K562 (cell line): ENCODE results near the gene CEACAM21.

Experiments used
- CBFB ChIP-seq: sonication (generic); formaldehyde crosslinking; IDR thresholded peaks from 2 replicates; pipeline ENCODE4 v1.4.0; 2020; ENCODE audit warnings: mild to moderate bottlenecking, missing genetic modification reagents
- CTCF ChIP-seq, 3 experiments: IDR thresholded peaks in 2 of 3; conservative IDR thresholded peaks in 1 of 3; 2 replicates each; pipeline ENCODE4 v1.5.1; 2011 to 2012; ENCODE audit warnings: low read length in 3 of 3, mild to moderate bottlenecking in 3 of 3, control low read depth in 2 of 3, improper control_type of control experiment in 1 of 3, inconsistent platforms in 1 of 3, low read depth in 1 of 3, mixed read lengths in 1 of 3, moderate library complexity in 1 of 3; ENCODE audit not compliant: insufficient read depth in 2 of 3
- MYC ChIP-seq, 2 experiments: fragments of 250-450 bp in 1 of 2; sonication (Bioruptor Pico) in 1 of 2; IDR thresholded peaks; 2 replicates each; pipeline versions ENCODE4 v1.5.1 to v1.6.1; 2012 to 2021; ENCODE audit warnings: low read depth in 2 of 2, borderline replicate concordance in 1 of 2, improper control_type of control experiment in 1 of 2, low read length in 1 of 2, mild to moderate bottlenecking in 1 of 2, moderate library complexity in 1 of 2
- SNIP1 ChIP-seq: fragments of 450-650 bp; IDR thresholded peaks from 2 replicates; pipeline ENCODE4 v1.7.1; 2017; ENCODE audit warnings: low read depth, mild to moderate bottlenecking
- ZBED1 ChIP-seq: IDR thresholded peaks from 2 replicates; pipeline ENCODE4 v1.6.1; 2014
- TF ChIP-seq, protein P1 (sequence below): sonication (generic); formaldehyde crosslinking; IDR thresholded peaks from 2 replicates; pipeline ENCODE4 v1.4.0; 2020; ENCODE audit warnings: mild to moderate bottlenecking, missing genetic modification reagents
- TF ChIP-seq, protein P2 (sequence below): conservative IDR thresholded peaks from 2 replicates; pipeline ENCODE4 v1.6.1; 2011; ENCODE audit warnings: low read depth, mild to moderate bottlenecking, low read length; ENCODE audit not compliant: control insufficient read depth

DNA sequence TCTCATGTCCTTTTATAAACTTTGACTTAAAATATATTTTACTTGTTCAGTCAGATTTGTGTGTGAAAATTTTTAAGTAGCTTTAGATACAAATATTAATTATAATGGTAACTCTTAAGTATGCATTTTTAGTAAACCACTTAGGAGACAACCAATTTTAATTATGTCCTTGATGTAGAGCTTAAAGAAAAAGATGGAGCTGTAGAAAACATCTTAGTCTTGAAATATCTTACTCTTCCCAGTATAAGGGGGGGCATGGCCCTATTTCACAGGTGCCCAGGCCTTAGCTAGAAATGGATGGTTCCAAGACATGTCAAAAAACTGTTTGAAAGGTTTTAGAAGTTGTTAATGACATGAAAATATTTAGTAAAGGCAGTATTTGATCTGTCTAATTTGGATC lies 43.4 kb upstream of the CEACAM21 start:
- TF ChIP-seq, protein P1, sequence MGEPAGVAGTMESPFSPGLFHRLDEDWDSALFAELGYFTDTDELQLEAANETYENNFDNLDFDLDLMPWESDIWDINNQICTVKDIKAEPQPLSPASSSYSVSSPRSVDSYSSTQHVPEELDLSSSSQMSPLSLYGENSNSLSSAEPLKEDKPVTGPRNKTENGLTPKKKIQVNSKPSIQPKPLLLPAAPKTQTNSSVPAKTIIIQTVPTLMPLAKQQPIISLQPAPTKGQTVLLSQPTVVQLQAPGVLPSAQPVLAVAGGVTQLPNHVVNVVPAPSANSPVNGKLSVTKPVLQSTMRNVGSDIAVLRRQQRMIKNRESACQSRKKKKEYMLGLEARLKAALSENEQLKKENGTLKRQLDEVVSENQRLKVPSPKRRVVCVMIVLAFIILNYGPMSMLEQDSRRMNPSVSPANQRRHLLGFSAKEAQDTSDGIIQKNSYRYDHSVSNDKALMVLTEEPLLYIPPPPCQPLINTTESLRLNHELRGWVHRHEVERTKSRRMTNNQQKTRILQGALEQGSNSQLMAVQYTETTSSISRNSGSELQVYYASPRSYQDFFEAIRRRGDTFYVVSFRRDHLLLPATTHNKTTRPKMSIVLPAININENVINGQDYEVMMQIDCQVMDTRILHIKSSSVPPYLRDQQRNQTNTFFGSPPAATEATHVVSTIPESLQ (CRISPR knock-in tag) = no peak
- no peak for TF ChIP-seq CBFB (CRISPR knock-in tag)
- no peak for TF ChIP-seq SNIP1
- TF ChIP-seq, protein P2, sequence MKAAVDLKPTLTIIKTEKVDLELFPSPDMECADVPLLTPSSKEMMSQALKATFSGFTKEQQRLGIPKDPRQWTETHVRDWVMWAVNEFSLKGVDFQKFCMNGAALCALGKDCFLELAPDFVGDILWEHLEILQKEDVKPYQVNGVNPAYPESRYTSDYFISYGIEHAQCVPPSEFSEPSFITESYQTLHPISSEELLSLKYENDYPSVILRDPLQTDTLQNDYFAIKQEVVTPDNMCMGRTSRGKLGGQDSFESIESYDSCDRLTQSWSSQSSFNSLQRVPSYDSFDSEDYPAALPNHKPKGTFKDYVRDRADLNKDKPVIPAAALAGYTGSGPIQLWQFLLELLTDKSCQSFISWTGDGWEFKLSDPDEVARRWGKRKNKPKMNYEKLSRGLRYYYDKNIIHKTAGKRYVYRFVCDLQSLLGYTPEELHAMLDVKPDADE = no peak
- TF ChIP-seq ZBED1 = no peak
- no peak for TF ChIP-seq MYC (IDR thresholded peaks at IDR 0.05; ENCODE audit: low read depth, low read length)
- no peak for TF ChIP-seq MYC (CRISPR knock-in tag; IDR thresholded peaks at IDR 0.05; ENCODE audit: borderline replicate concordance, low read depth)
- no peak for TF ChIP-seq CTCF (IDR thresholded peaks at IDR 0.05 in 2 of 3, conservative IDR thresholded peaks at IDR 0.05 in 1 of 3; ENCODE audit: insufficient read depth in 2 of 3, low read depth in 1 of 3, low read length in 3 of 3)
